Bronchial epithelial cell (primary cell): ENCODE measurements around the gene GPRC5C. TPM values are rescaled to one million over a fixed set of nuclear protein-coding genes. Genes with fewer than 3 reads are reported as not detected.

Source experiments
- DNase-seq: peaks from one replicate; pipeline ENCODE4 v3.0.0-alpha.2; 2010; ENCODE audit warnings: low read depth
- FAIRE-seq: peaks from 2 replicates; lab custom pipeline; 2011; peaks lifted over from hg19 to GRCh38; lab: Jason Lieb, UNC
- H3K27me3 ChIP-seq: 2 replicates; pipeline ENCODE4 v1.5.1; 2011; ENCODE audit warnings: low read length; ENCODE audit not compliant: control insufficient read depth, insufficient read depth
- H3K36me3 ChIP-seq: 2 replicates; pipeline ENCODE4 v1.5.1; 2011; ENCODE audit warnings: low read length; ENCODE audit not compliant: control insufficient read depth, insufficient read depth
- H3K4me3 ChIP-seq: 2 replicates; pipeline ENCODE4 v1.5.1; 2011; ENCODE audit warnings: mild to moderate bottlenecking, low read depth, low read length, control low read depth
- CTCF ChIP-seq: IDR thresholded peaks from 2 replicates; pipeline ENCODE4 v1.5.1; 2011; ENCODE audit warnings: mild to moderate bottlenecking, moderate library complexity, low read length, control low read depth, inconsistent platforms; ENCODE audit not compliant: insufficient read depth, severe bottlenecking
- total RNA-seq: library from RNA; depleted of rRNA; stranded (reverse); fragments of >200 nt; gene quantifications from 2 replicates; pipeline ENCODE4 v1.2.1, GENCODE V29; 2014

The GPRC5C gene
- total RNA-seq, 1 donor from 2014 or later = 15.5 TPM

DNA sequence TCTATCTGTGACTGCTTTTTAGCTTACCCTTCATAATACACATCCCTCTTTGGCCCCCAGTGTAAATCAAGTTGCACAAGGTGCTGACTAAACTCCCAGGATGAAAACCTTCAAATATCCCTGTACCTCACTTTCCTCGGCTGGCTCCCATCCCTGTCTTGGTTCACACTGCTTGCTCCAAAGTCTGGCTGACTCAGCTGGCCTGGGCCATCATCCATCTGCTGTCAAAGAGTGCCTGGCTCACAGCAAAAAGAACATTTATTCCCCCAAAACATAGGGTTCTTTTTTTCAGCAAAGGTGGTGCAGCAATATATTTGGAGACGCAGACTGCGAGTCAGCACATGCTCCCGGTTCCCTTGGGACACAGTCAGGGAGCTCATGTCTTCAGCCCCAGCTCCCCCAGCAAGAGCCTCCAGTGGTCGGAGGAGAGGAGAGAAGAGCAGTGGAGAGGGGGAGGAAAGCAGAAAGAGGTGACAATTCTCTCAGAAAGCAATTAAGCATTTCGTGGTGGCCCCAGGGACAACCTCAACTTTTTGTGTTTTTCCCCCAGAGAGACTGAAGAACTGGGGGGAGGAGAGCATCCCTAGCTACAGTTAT is 38.4 kb upstream of the GPRC5C start:
- FAIRE-seq = no peak
- no peak for TF ChIP-seq CTCF
- Histone ChIP-seq H3K36me3 (no peaks in the 10 kb centered on the region), H3K27me3 (peaks cover 4% of the 10 kb centered on the region), H3K4me3 (no peak overlapping the region)
- no peak for DNase-seq

GRCh38 chr17:74394275-74394950 is 37.5 kb upstream of the GPRC5C start:
- no peak for DNase-seq
- no peak overlapping the region for H3K4me3 ChIP-seq
- no peak for TF ChIP-seq CTCF
- H3K36me3 ChIP-seq = no peaks in the 10 kb centered on the region
- no peak for FAIRE-seq
- peaks cover 1% of the 10 kb centered on the region for H3K27me3 ChIP-seq

- Histone ChIP-seq H3K36me3 (no peaks in the 10 kb centered on the region), H3K4me3 (no peak overlapping the region), H3K27me3 (no peaks in the 10 kb centered on the region)
- no peak for TF ChIP-seq CTCF
- no peak for DNase-seq
- FAIRE-seq = no peak
Measured at GRCh38 chr17:74394977-74395376, 36.9 kb upstream of the GPRC5C start.

DNA sequence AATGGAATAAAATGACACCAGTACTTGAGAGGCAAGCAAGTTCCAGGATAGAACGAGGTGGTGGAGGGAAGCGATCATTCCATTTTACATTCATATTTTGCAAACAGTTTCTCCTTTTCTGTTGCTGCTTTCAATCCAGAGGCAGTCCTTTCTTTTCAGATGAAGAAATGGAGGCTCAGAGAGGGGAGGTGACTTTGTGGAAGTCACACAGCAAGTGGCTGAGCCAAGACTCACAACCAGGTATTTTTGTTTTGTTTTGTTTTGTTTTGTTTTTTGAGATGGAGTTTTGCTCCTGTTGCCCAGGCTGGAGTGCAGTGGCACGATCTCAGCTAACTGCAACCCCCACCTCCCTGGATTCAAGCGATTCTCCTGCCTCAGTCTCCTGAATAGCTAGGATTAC is 35.3 kb upstream of the GPRC5C start:
- Histone ChIP-seq H3K27me3 (no peaks in the 10 kb centered on the region), H3K36me3 (no peaks in the 10 kb centered on the region), H3K4me3 (no peak overlapping the region)
- TF ChIP-seq CTCF = no peak
- no peak for DNase-seq
- FAIRE-seq = no peak

GRCh38 chr17:74402048-74402447 is 29.8 kb upstream of the GPRC5C start:
- Histone ChIP-seq H3K4me3 (no peak overlapping the region), H3K27me3 (peaks cover 3% of the 10 kb centered on the region), H3K36me3 (no peaks in the 10 kb centered on the region)
- no peak for FAIRE-seq
- DNase-seq = no peak
- no peak for TF ChIP-seq CTCF
